ENCODE measurements around the gene MAMSTR. TPM values are rescaled to one million over a fixed set of nuclear protein-coding genes. Genes with fewer than 3 reads are reported as not detected.
A peak's percentile ranks its signal among the peaks of the same experiment; 100 is the strongest.
"Not testable (repeated sequence)": the region's sequence is repeated elsewhere in the genome, so short reads cannot be mapped to it uniquely, and the experiment has no call there.

Gene MAMSTR
- polyA plus RNA-seq, 1 donor from 2014 or later = 0.45 TPM

DNA sequence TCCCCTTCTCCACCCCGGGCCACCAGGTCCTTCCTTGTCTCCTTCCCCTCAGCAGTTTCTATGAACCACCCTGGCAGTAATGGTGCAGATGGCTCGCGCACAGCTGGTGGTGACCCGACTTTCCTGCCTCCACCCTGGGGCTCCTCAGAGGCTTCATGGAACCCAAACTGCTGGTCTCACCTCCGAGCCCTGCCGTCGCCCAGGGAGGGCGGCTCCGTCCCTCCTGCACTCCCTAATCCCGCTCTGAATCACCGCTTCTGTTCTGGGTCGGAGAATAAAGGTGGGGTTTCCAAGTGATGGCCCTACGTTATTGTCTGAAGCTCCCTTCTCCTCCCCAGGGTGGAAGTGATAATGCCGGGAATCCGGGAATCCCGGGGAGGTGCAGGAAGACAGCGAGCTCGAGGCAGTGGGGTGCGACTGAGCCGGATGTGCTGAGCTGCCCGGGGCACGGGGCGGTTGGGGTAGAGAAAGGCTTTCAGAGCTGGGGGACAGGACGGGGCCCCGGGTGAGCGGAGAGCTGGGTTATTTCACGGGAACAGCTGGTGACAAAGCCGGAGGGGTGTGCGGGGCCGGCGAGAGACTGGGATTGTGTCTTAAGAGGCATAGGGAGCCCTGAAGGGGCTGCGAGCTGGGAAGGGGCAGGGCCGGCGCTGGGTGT, 23.0 kb downstream of the MAMSTR start:
- Mint-ChIP-seq H3K4me1 (peaks cover 0 to 5% (median 3%) of the 10 kb centered on the region in 3 donors), H3K4me3 (peak overlapping the region in 3 of 4 donors; percentile 37 to 54 (median 51)), H3K36me3 (peaks cover 2% of the 10 kb centered on the region), H3K27ac (peak overlapping the region in 1 of 3 donors; percentile 35), H3K27me3 (peaks cover 20% of the 10 kb centered on the region), H3K9me3 (no peaks in the 10 kb centered on the region)

DNA sequence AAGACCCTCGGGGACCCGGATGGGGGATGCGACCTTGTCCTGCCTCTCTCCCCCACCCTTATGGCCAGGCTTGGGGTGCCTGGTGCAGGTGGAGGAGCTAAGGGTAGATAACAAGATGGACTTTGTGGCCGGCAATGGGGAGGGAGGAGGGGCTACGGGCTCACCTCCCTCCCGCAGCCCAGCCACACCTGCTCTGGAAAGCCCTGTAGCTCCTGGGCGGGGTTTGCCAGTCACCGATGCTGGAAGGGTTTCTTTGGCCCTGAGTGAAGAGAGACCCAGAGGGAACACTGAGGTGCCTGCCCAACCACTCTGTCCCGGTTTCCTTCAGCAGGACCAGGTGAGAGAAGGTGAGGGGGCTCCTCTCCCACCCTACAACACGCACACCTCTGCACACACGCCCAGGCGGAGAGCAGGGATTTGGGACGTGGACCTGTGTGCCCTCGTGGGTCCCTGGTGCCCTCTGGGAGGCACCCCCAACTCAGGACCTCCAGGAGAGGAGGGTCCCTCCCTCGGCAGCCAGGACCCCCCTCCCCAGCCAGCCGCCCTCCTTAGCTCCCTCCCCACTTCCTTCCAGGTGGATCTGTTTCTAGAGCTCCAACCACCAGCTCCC, 23.7 kb downstream of the MAMSTR start, which contains the start of gene FUT2:
Gene FUT2, plus strand, starts transcription at position 229 of the 610 bp plus-strand sequence. CDS start 6,986 bp downstream, outside the sequence.
- Mint-ChIP-seq H3K4me1 (peaks cover 0 to 5% (median 3%) of the 10 kb centered on the region in 3 donors), H3K4me3 (peak within 1 kb of the TSS in 3 of 4 donors; percentile 51 to 55 (median 54)), H3K36me3 (peaks cover 2% of the 10 kb centered on the region), H3K27me3 (peaks cover 19% of the 10 kb centered on the region), H3K9me3 (no peaks in the 10 kb centered on the region), H3K27ac (peak within 1 kb of the TSS in 1 of 3 donors; percentile 35)

DNA sequence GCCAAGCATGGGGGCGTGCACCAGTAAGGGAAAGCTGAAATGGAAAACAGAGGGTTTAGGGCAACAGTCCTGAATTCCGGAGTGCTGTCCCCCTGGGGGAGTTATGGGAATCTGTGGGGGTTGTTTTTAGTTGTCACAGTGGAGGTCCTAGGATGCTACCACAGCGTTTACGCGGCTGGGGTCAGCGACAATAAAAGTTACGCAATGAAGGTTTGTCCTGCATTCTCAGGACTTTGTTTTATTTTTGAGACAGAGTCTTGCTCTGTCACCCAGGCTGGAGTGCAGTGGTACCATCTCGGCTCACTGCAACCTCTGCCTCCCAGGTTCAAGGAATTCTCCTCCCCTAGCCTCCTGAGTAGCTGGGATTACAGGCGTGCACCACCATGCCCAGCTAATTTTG, 25.9 kb downstream of the MAMSTR start:
- H3K4me1 Mint-ChIP-seq, H3K36me3 Mint-ChIP-seq, H3K9me3 Mint-ChIP-seq, H3K27ac Mint-ChIP-seq, H3K4me3 Mint-ChIP-seq: not testable (repeated sequence)
- peaks cover 15% of the 10 kb centered on the region for H3K27me3 Mint-ChIP-seq

DNA sequence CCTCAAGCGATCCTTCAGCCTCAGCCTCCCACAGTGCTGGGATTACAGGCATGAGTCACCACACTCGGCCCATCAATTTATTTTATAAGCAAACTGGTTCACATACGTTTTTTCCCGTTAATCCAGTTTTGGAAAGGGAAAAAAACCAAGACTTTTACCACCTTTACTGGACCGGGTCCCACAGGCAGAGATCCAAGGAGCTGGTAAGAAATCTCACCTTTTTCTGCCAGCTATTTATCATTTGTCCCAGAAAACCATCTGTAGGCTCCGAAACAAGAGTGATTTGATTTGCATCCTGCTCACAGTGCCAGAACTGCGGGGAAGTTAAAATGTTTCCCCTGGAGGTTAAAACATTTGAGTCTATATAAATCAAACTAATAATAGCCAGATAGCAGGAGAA, 30.1 kb downstream of the MAMSTR start:
- H3K27ac Mint-ChIP-seq = no peak overlapping the region
- no peaks in the 10 kb centered on the region for H3K27me3 Mint-ChIP-seq
- H3K4me1 Mint-ChIP-seq = no peaks in the 10 kb centered on the region
- no peaks in the 10 kb centered on the region for H3K36me3 Mint-ChIP-seq
- no peaks in the 10 kb centered on the region for H3K9me3 Mint-ChIP-seq
- H3K4me3 Mint-ChIP-seq = no peak overlapping the region

DNA sequence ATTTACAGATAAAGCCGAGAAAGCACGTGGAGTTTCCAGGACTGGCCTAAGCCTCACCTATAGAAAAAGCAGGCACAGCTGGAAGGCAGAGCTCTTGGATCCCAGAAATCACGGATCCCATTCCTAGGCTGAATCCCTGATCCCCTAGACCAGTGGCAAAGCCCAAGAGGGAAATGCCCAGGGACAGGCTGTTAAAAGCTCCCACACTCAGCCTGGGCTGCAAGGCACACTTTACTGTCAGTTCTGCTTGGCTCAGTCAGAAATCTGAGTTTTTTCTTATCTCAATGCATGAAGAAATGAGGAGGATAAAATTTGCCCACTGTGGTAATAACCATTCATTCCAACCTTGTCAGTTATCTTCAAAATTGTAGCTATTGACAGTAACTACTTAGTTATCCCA, 31.7 kb downstream of the MAMSTR start:
- H3K27me3 Mint-ChIP-seq = peaks cover 2% of the 10 kb centered on the region
- H3K9me3 Mint-ChIP-seq = no peaks in the 10 kb centered on the region
- H3K36me3 Mint-ChIP-seq = no peaks in the 10 kb centered on the region
- no peaks in the 10 kb centered on the region for H3K4me1 Mint-ChIP-seq
- no peak overlapping the region for H3K4me3 Mint-ChIP-seq
- H3K27ac Mint-ChIP-seq = no peak overlapping the region

DNA sequence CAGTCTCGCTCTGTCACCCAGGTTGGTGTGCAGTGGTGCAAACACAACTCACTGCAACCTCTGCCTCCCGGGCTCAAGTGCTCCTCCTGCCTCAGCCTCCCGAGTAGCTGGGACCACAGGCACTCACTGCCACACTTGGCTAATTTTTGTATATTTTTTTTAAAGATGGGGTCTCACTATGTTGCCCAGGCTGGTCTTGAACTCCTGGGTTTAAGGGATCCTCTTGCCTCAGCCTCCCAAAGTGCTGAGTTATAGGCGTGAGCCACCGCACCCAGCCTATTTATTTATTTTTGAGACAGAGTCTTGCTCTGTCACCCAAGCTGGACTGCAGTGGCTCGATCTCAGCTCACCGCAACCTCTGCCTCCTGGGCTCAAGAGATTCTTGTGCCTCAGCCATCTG, 32.9 kb downstream of the MAMSTR start:
- not testable (repeated sequence) for H3K27ac Mint-ChIP-seq, H3K27me3 Mint-ChIP-seq, H3K36me3 Mint-ChIP-seq, H3K4me1 Mint-ChIP-seq, H3K4me3 Mint-ChIP-seq, H3K9me3 Mint-ChIP-seq

DNA sequence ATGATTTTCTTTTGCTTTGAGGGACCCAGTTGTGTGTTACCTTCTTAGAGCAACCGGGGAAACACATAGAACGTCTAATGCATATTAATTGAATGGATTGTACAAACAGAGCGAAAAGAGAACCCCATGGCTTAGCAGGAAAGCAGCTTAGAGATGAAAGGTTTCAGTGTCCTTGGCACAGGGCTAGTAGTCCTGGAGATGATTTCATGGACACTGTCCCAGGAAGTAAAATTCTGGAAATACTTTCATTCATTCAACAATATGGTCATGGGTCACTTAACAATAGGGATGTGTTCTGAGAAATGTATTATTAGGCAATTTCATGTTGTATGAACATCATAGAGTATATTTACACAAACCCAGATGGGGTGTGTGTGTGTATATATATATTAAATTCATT, 33.4 kb downstream of the MAMSTR start:
- H3K36me3 Mint-ChIP-seq = peaks cover 1% of the 10 kb centered on the region
- H3K4me1 Mint-ChIP-seq = no peaks in the 10 kb centered on the region
- no peak overlapping the region for H3K27ac Mint-ChIP-seq
- no peak overlapping the region for H3K4me3 Mint-ChIP-seq
- H3K9me3 Mint-ChIP-seq = no peaks in the 10 kb centered on the region
- peaks cover 2% of the 10 kb centered on the region for H3K27me3 Mint-ChIP-seq

DNA sequence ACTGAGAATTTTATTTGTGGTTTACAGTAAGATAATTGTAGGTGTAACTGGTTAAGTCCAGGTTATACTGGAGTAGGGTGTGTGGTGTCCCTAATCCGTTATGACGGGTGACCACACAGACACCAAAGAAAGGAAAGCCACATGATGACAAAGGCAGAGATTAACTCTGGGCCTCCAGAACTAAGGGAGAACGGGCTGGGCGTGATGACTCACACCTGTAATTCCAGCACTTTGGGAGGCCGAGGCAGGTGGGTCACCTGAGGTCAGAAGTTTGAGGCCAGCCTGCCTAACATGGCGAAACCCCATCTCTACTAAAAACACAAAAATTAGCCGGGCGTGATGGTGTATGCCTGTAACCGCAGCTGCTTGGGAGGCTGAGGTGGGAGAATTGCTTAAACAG, 33.9 kb downstream of the MAMSTR start:
- Mint-ChIP-seq H3K27me3 (peaks cover 2% of the 10 kb centered on the region), H3K36me3 (peaks cover 1% of the 10 kb centered on the region)

DNA sequence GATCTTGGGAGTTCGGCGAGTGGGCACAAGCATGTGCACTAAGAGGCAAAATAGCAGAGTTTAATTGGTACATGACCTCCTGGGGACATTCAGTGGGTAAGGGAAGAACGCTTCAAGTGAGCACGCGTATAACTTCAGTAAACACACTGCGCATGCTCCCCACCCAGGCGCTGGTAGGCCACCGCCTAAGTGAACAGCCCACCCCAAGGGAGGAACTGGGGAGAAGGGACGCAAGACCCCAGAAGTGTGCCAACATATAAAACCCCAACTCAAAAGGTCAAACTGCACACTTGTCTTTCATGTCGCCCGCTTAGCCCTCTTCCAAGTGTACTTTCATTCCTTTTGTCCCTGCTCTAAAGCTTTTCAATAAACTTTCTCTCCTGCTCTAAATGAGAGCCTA, 36.2 kb downstream of the MAMSTR start:
- H3K27ac Mint-ChIP-seq = no peak overlapping the region
- H3K4me3 Mint-ChIP-seq = no peak overlapping the region
- peaks cover 1% of the 10 kb centered on the region for H3K36me3 Mint-ChIP-seq
- H3K27me3 Mint-ChIP-seq = peaks cover 2% of the 10 kb centered on the region
- no peaks in the 10 kb centered on the region for H3K4me1 Mint-ChIP-seq
- no peaks in the 10 kb centered on the region for H3K9me3 Mint-ChIP-seq

More for the DNA sequence above, 33.9 kb downstream of the MAMSTR start:
- Mint-ChIP-seq H3K4me1 (no peaks in the 10 kb centered on the region), H3K9me3 (no peaks in the 10 kb centered on the region), H3K4me3 (no peak overlapping the region), H3K27ac (no peak overlapping the region)

DNA sequence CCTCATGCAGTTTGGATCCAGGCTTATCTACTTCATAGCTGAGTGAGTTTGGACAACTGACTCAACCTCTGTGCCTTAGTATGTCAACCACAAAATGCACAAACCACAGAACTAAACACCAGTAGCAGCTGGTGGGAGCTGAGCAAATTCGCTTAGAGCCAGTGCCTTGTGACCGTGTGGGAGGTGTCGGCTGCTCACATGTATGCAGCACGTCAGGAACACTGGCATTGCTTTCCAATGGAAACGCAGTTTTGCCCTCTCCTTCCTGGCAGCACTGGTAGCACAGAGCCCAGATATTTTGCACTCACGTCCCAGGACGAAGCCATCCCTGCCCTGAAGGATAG, 38.4 kb downstream of the MAMSTR start:
- H3K9me3 Mint-ChIP-seq = no peaks in the 10 kb centered on the region
- H3K4me1 Mint-ChIP-seq = no peaks in the 10 kb centered on the region
- H3K4me3 Mint-ChIP-seq = no peak overlapping the region
- no peak overlapping the region for H3K27ac Mint-ChIP-seq
- peaks cover 1% of the 10 kb centered on the region for H3K36me3 Mint-ChIP-seq
- H3K27me3 Mint-ChIP-seq = peaks cover 2% of the 10 kb centered on the region

DNA sequence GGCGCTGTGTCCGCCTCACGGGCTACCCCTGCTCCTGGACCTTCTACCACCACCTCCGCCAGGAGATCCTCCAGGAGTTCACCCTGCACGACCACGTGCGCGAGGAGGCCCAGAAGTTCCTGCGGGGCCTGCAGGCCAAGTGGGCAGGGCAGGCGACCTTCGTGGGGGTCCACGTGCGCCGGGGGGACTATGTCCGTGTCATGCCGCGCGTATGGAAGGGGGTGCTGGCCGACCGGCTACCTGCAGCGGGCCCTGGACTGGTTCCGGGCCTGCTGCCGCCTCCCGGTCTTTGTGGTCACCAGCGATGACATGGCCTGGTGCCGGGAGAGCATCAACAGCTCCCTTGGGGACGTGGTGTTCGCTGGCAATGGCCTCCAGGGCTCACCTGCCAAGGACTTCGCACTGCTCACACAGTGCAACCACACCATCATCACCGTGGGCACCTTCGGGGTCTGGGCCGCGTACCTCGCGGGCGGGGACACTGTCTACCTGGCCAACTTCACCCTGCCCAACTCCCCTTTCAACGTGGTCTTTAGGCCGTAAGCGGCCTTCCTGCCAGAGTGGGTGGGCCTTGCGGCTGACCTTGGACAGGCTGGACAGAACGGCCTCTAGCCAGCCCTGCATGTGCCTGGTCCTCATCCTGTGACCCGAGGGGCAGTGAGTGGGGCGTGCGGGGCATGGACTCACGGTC, 38.9 kb downstream of the MAMSTR start:
- H3K27me3 Mint-ChIP-seq = peaks cover 2% of the 10 kb centered on the region
- H3K4me1 Mint-ChIP-seq = peaks cover 0 to under 1% (median 0%) of the 10 kb centered on the region in 3 donors
- H3K36me3 Mint-ChIP-seq = peaks cover 1% of the 10 kb centered on the region
- no peak overlapping the region for H3K4me3 Mint-ChIP-seq
- no peak overlapping the region for H3K27ac Mint-ChIP-seq
- no peaks in the 10 kb centered on the region for H3K9me3 Mint-ChIP-seq

DNA sequence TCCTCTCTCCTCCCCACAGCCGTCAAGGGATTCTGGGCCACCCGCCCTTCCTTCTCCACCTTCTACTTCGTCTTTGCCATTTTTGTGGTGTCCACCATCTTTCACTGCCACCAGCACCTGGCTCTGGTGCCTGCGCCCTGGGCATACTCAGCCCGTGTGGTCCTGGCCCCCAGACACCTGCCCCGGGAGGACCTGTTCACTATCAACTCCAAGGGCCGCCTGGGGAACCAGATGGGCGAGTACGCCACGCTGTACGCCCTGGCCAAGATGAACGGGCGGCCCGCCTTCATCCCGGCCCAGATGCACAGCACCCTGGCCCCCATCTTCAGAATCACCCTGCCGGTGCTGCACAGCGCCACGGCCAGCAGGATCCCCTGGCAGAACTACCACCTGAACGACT, 39.5 kb downstream of the MAMSTR start:
- not testable (repeated sequence) for H3K4me3 Mint-ChIP-seq, H3K4me1 Mint-ChIP-seq, H3K27ac Mint-ChIP-seq, H3K36me3 Mint-ChIP-seq, H3K27me3 Mint-ChIP-seq, H3K9me3 Mint-ChIP-seq

DNA sequence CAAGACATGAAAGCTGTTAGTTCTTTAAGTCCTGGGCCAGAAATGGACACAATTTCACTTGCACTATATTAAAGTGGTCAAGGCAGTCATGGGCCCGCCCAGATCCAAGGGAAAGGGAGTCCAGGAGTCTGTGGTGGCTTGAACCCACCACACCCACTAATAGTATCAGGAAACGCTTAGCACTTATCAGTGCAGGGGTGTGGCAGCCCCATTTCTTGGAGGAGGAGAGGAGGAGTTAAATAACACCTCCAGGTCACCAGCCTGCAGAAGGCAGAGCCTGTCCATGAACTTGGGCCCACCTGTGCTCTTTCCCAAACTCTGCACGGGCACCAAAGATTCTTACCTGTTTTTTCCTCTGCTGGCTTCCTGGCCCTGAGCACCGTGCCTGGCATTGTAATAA, 41.3 kb downstream of the MAMSTR start:
- Mint-ChIP-seq H3K27me3 (peaks cover 1% of the 10 kb centered on the region), H3K9me3 (no peaks in the 10 kb centered on the region), H3K4me3 (no peak overlapping the region), H3K27ac (no peak overlapping the region), H3K4me1 (peaks cover 5 to 6% (median 5%) of the 10 kb centered on the region in 3 donors), H3K36me3 (peaks cover 1% of the 10 kb centered on the region)

DNA sequence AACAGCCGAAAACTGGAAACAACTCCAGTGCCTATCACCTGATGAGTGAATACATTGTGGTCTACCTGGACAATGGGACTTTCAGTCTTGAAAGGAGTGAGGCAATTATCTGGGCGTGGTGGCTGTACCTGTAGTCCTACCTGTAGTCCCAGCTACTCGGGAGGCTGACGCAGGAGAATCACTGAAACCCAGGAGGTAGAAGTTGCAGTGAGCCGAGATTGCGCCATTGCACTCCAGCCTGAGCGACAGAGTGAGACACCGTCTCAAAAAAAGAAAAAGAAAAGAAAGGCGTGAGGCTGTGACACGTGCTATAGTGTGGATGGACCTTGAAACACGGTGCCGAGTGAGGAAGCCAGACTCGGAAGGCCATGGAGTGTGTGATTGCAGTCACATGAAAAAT, 42.6 kb downstream of the MAMSTR start:
- H3K9me3 Mint-ChIP-seq = no peaks in the 10 kb centered on the region
- H3K27me3 Mint-ChIP-seq = no peaks in the 10 kb centered on the region
- peaks cover 5 to 6% (median 5%) of the 10 kb centered on the region in 3 donors for H3K4me1 Mint-ChIP-seq
- peak overlapping the region in 1 of 4 donors; percentile 57 for H3K4me3 Mint-ChIP-seq
- no peak overlapping the region for H3K27ac Mint-ChIP-seq
- H3K36me3 Mint-ChIP-seq = peaks cover 1% of the 10 kb centered on the region

DNA sequence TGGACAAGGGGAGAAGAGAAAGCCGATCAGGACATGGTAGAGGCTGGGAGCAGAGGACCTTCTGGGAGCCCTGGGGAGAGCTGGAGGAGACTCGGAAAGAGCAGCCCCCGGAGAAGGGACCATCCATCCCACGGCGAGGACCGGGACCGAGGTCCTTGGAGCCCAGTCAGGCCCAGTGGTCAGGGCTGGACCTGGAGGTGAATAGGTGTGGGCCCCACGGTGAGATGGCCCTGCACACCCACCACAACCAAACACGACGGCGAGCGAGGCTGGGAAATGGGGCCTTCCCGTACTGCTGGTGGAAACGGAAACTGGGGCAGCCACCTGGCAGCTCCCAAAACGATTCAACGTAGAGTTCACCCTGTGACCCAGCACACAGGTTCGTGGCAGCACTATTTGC, 43.0 kb downstream of the MAMSTR start:
- Mint-ChIP-seq H3K27me3 (no peaks in the 10 kb centered on the region), H3K4me1 (peaks cover 5 to 6% (median 5%) of the 10 kb centered on the region in 3 donors)

More for the DNA sequence above, 43.0 kb downstream of the MAMSTR start:
- no peaks in the 10 kb centered on the region for H3K9me3 Mint-ChIP-seq
- H3K27ac Mint-ChIP-seq = peak overlapping the region in 1 of 3 donors; percentile 35
- no peak overlapping the region for H3K4me3 Mint-ChIP-seq
- no peaks in the 10 kb centered on the region for H3K36me3 Mint-ChIP-seq

Data from IgD-negative memory B cell (primary cell).